Activated effector memory CD4-positive, alpha-beta T cell treated with Interleukin-2 at 50 U/mL for 16 hours (primary cell): ENCODE measurements around the gene BTBD9.

ENCODE experiments used
- DNase-seq: peaks from one replicate; pipeline ENCODE4 v3.0.0-alpha.2; 2020

Gene BTBD9

GRCh38 chr6:38154731-38155130 lies 485.0 kb downstream of the BTBD9 start:
- no peak for DNase-seq

GRCh38 chr6:38153798-38154345 lies 485.9 kb downstream of the BTBD9 start:
- DNase-seq, result no peak

- no peak for DNase-seq
Observed at GRCh38 chr6:38153076-38153797, 486.5 kb downstream of the BTBD9 start.

GRCh38 chr6:38152620-38153019 lies 487.1 kb downstream of the BTBD9 start:
- DNase-seq, result no peak

GRCh38 chr6:38151580-38152500 lies 487.9 kb downstream of the BTBD9 start:
- DNase-seq, result no peak

GRCh38 chr6:38150681-38151296 lies 488.9 kb downstream of the BTBD9 start:
- DNase-seq, result no peak

- DNase-seq, result no peak
Observed at GRCh38 chr6:38150021-38150420, 489.7 kb downstream of the BTBD9 start.

GRCh38 chr6:38149531-38149930 lies 490.2 kb downstream of the BTBD9 start:
- DNase-seq, result no peak

GRCh38 chr6:38148606-38149005 lies 491.1 kb downstream of the BTBD9 start:
- DNase-seq, result no peak

- no peak for DNase-seq
Observed at GRCh38 chr6:38146734-38147027, 493.0 kb downstream of the BTBD9 start.

GRCh38 chr6:38146021-38146733 lies 493.6 kb downstream of the BTBD9 start:
- DNase-seq, result no peak

- DNase-seq, result no peak
Observed at GRCh38 chr6:38144365-38144945, 495.3 kb downstream of the BTBD9 start.

- DNase-seq, result no peak
Observed at GRCh38 chr6:38143191-38144150, 496.3 kb downstream of the BTBD9 start.

GRCh38 chr6:38142178-38142902 lies 497.4 kb downstream of the BTBD9 start:
- DNase-seq, result no peak

GRCh38 chr6:38141716-38142115 lies 498.0 kb downstream of the BTBD9 start:
- no peak for DNase-seq

- no peak for DNase-seq
Observed at GRCh38 chr6:38141085-38141484, 498.6 kb downstream of the BTBD9 start.

- DNase-seq, result no peak
Observed at GRCh38 chr6:38138374-38138773, 501.4 kb downstream of the BTBD9 start.

- no peak for DNase-seq
Observed at GRCh38 chr6:38137608-38138265, 502.0 kb downstream of the BTBD9 start.

- DNase-seq, result no peak
Observed at GRCh38 chr6:38136547-38136946, 503.2 kb downstream of the BTBD9 start.

GRCh38 chr6:38134704-38135088 lies 505.0 kb downstream of the BTBD9 start:
- DNase-seq, result no peak
